H9 (cell line): ENCODE measurements around the gene DENND1A. TPM values are rescaled to one million over a fixed set of nuclear protein-coding genes. Genes with fewer than 3 reads are reported as not detected.

ENCODE experiments used
- DNase-seq: peaks from one replicate; pipeline ENCODE4 v3.0.0-alpha.2; 2017
- H2AFZ ChIP-seq: one replicate; pipeline ENCODE4 v1.6.1; 2013; ENCODE audit warnings: mild to moderate bottlenecking, low read length, control low read depth, moderate library complexity
- H2AK5ac ChIP-seq: 2 replicates; pipeline ENCODE4 v1.6.1; 2013; ENCODE audit warnings: low read length, control low read depth, mixed read lengths; ENCODE audit not compliant: insufficient read length
- H2BK120ac ChIP-seq: one replicate; pipeline ENCODE4 v1.6.1; 2013; ENCODE audit warnings: low read depth, mild to moderate bottlenecking, low read length, control low read depth, inconsistent platforms; ENCODE audit not compliant: poor library complexity, severe bottlenecking
- H2BK12ac ChIP-seq: 2 replicates; pipeline ENCODE4 v1.6.1; 2013; ENCODE audit warnings: low read length, control low read depth, mixed read lengths, low read depth; ENCODE audit not compliant: insufficient read length
- H2BK15ac ChIP-seq: 2 replicates; pipeline ENCODE4 v1.6.1; 2013; ENCODE audit warnings: low read depth, low read length, control low read depth
- H2BK20ac ChIP-seq: one replicate; pipeline ENCODE4 v1.6.1; 2013; ENCODE audit warnings: low read depth, mild to moderate bottlenecking, low read length, control low read depth, inconsistent platforms; ENCODE audit not compliant: poor library complexity, severe bottlenecking
- H2BK5ac ChIP-seq: 2 replicates; pipeline ENCODE4 v1.6.1; 2013; ENCODE audit warnings: low read length, control low read depth, mixed read lengths; ENCODE audit not compliant: insufficient read length
- H3K14ac ChIP-seq: 2 replicates; pipeline ENCODE4 v1.6.1; 2013; ENCODE audit warnings: low read length, control low read depth; ENCODE audit not compliant: insufficient read depth
- H3K18ac ChIP-seq: 2 replicates; pipeline ENCODE4 v1.6.1; 2013; ENCODE audit warnings: low read depth, mild to moderate bottlenecking, mixed read lengths, low read length, control low read depth; ENCODE audit not compliant: insufficient read length
- H3K23ac ChIP-seq: 2 replicates; pipeline ENCODE4 v1.6.1; 2013; ENCODE audit warnings: low read length, control low read depth, mixed read lengths, low read depth; ENCODE audit not compliant: insufficient read length
- H3K23me2 ChIP-seq: 2 replicates; pipeline ENCODE4 v1.6.1; 2013; ENCODE audit warnings: low read depth, mild to moderate bottlenecking, mixed read lengths, low read length, control low read depth; ENCODE audit not compliant: insufficient read length, poor library complexity, severe bottlenecking
- H3K27ac ChIP-seq: 2 replicates; pipeline ENCODE4 v1.5.1; 2013; ENCODE audit warnings: low read length, control low read depth, mixed read lengths, low read depth; ENCODE audit not compliant: insufficient read length
- H3K27me3 ChIP-seq: 2 replicates; pipeline ENCODE4 v1.6.1; 2013; ENCODE audit warnings: low read length, control low read depth, inconsistent platforms; ENCODE audit not compliant: insufficient read depth
- H3K4ac ChIP-seq: 2 replicates; pipeline ENCODE4 v1.6.1; 2013; ENCODE audit warnings: low read depth, mild to moderate bottlenecking, control low read depth, inconsistent platforms, low read length, moderate library complexity
- H3K4me1 ChIP-seq: 2 replicates; pipeline ENCODE4 v1.6.1; 2013; ENCODE audit warnings: low read length, control low read depth, inconsistent platforms; ENCODE audit not compliant: insufficient read depth
- H3K4me2 ChIP-seq: 2 replicates; pipeline ENCODE4 v1.6.1; 2013; ENCODE audit warnings: low read length, control low read depth, mixed read lengths; ENCODE audit not compliant: insufficient read length, insufficient read depth
- H3K56ac ChIP-seq: 2 replicates; pipeline ENCODE4 v1.6.1; 2013; ENCODE audit warnings: low read depth, mild to moderate bottlenecking, mixed read lengths, low read length, control low read depth; ENCODE audit not compliant: insufficient read length
- H3K79me1 ChIP-seq: 2 replicates; pipeline ENCODE4 v1.6.1; 2013; ENCODE audit warnings: low read depth, mild to moderate bottlenecking, moderate library complexity, low read length, control low read depth, inconsistent platforms; ENCODE audit not compliant: insufficient read depth, poor library complexity, severe bottlenecking
- H3K79me2 ChIP-seq: 2 replicates; pipeline ENCODE4 v1.6.1; 2013; ENCODE audit warnings: low read length, control low read depth, inconsistent platforms; ENCODE audit not compliant: insufficient read depth
- H3K9ac ChIP-seq: 2 replicates; pipeline ENCODE4 v1.6.1; 2013; ENCODE audit warnings: low read length, control low read depth, mixed read lengths; ENCODE audit not compliant: insufficient read length; ENCODE audit errors: extremely low read depth
- H3K9me3 ChIP-seq: one replicate; pipeline ENCODE4 v1.6.1; 2013; ENCODE audit warnings: low read depth, low read length, inconsistent platforms; ENCODE audit not compliant: control insufficient read depth
- H3T11ph ChIP-seq: one replicate; pipeline ENCODE4 v1.6.1; 2013; ENCODE audit warnings: mild to moderate bottlenecking, low read length, control low read depth, inconsistent platforms
- H4K20me1 ChIP-seq: one replicate; pipeline ENCODE4 v1.6.1; 2013; ENCODE audit not compliant: control insufficient read depth, insufficient read length, insufficient read depth
- H4K5ac ChIP-seq: 2 replicates; pipeline ENCODE4 v1.6.1; 2013; ENCODE audit warnings: low read depth, mild to moderate bottlenecking, mixed read lengths, low read length, control low read depth; ENCODE audit not compliant: insufficient read length
- H4K8ac ChIP-seq: replicated peaks from 2 replicates; pipeline ENCODE4 v1.6.1; 2013; ENCODE audit warnings: low read length, control low read depth, mixed read lengths, low read depth; ENCODE audit not compliant: insufficient read length
- H4K91ac ChIP-seq: 2 replicates; pipeline ENCODE4 v1.6.1; 2013; ENCODE audit warnings: low read depth, mild to moderate bottlenecking, moderate library complexity, mixed read lengths, low read length, control low read depth; ENCODE audit not compliant: insufficient read length
- H3K27ac Mint-ChIP-seq, 3 experiments: 2 replicates in 2 of 3; 3 replicates in 1 of 3; pipeline ENCODE4 v1.8.0; 2020 to 2021; ENCODE audit warnings: mixed read lengths in 3 of 3, mild to moderate bottlenecking in 1 of 3, moderate library complexity in 1 of 3
- H3K27me3 Mint-ChIP-seq: 2 replicates; pipeline ENCODE4 v1.8.0; 2021; ENCODE audit warnings: low read depth, mild to moderate bottlenecking, moderate library complexity, mixed read lengths
- H3K36me3 Mint-ChIP-seq, 3 experiments: 2 replicates in 2 of 3; 3 replicates in 1 of 3; pipeline ENCODE4 v1.8.0; 2020 to 2021; ENCODE audit warnings: low read depth in 3 of 3, mixed read lengths in 3 of 3; ENCODE audit not compliant: insufficient read depth in 1 of 3
- H3K4me1 Mint-ChIP-seq, 2 experiments: 2 replicates each; pipeline ENCODE4 v1.8.0; 2020; ENCODE audit warnings: mixed read lengths in 2 of 2
- H3K4me3 Mint-ChIP-seq, 2 experiments: 2 replicates in 1 of 2; 3 replicates in 1 of 2; pipeline ENCODE4 v1.8.0; 2020 to 2021; ENCODE audit warnings: mild to moderate bottlenecking in 2 of 2, mixed read lengths in 2 of 2, moderate library complexity in 1 of 2
- H3K9me3 Mint-ChIP-seq, 2 experiments: 2 replicates in 1 of 2; 3 replicates in 1 of 2; pipeline ENCODE4 v1.8.0; 2020; ENCODE audit warnings: mild to moderate bottlenecking in 2 of 2, mixed read lengths in 2 of 2, moderate library complexity in 1 of 2
- CTCF ChIP-seq: fragments of 200-600 bp; sonication (generic); conservative IDR thresholded peaks from 3 replicates; pipeline ENCODE4 v1.8.0; 2021; ENCODE audit warnings: antibody characterized with exemption, mild to moderate bottlenecking
- WGBS: extraction: QIAGEN DNeasy Blood & Tissue Kit; methylation state at CpG from one replicate; pipeline ENCODE4 v1.1.7; 2013; ENCODE audit warnings: missing lambda C conversion rate, low lambda C conversion rate, mixed read lengths; ENCODE audit not compliant: insufficient read length; ENCODE audit errors: extremely low coverage; 5-methylcytosine and 5-hydroxymethylcytosine counted together
- total RNA-seq: library from RNA; stranded (reverse); gene quantifications from 2 replicates; pipeline ENCODE4 v1.2.1, GENCODE V29; 2021

The DENND1A gene
- total RNA-seq, 1 experiment from 2014 or later = 20.4 TPM

- Histone ChIP-seq H3K56ac (no peak overlapping the region), H3K23ac (no peak overlapping the region), H3K4me1 (peaks cover 7% of the 10 kb centered on the region; the same call in 1 of the 2 replicates), H4K20me1 (no peaks in the 10 kb centered on the region), H2BK120ac (no peak overlapping the region), H3K79me2 (no peaks in the 10 kb centered on the region), H4K8ac (no peak overlapping the region), H2BK20ac (no peak overlapping the region), H3K27ac (no peak overlapping the region), H4K91ac (no peak overlapping the region), H2AFZ (no peak overlapping the region), H3K4me2 (no peak overlapping the region), H4K5ac (no peak overlapping the region), H2BK5ac (no peak overlapping the region), H3K14ac (no peak overlapping the region), H3T11ph (no peak overlapping the region), H3K27me3 (no peaks in the 10 kb centered on the region), H3K9me3 (no peaks in the 10 kb centered on the region), H3K79me1 (no peaks in the 10 kb centered on the region), H2AK5ac (no peak overlapping the region), H2BK15ac (no peak overlapping the region), H3K23me2 (no peaks in the 10 kb centered on the region), H3K18ac (no peak overlapping the region), H2BK12ac (no peak overlapping the region), H3K9ac (no peak overlapping the region), H3K4ac (no peak overlapping the region)
- no peak for TF ChIP-seq CTCF
- WGBS = no CpG with 5 or more reads among the region's 11 CpGs
- Mint-ChIP-seq H3K9me3 (no peaks in the 10 kb centered on the region), H3K27me3 (peaks cover 14% of the 10 kb centered on the region), H3K36me3 (peaks cover 0 to 2% (median 0%) of the 10 kb centered on the region in 3 experiments; a peak in 2 of 7 replicates), H3K27ac (0 out of 7 replicates have a peak overlapping the region, but pooled peaks of 1 of the 3 experiments have one; percentile 7), H3K4me1 (peaks cover 46 to 68% of the 10 kb centered on the region in 2 experiments), H3K4me3 (no peak overlapping the region)
- no peak for DNase-seq
These were observed 565.6 kb downstream of the DENND1A start for GRCh38 chr9:123364241-123364824.
